Lung (tissue), 12 donors: ENCODE measurements around the gene PDZD2. TPM values are rescaled to one million over a fixed set of nuclear protein-coding genes. Genes with fewer than 3 reads are reported as not detected.

ENCODE experiments used
- ATAC-seq: fragments of 200-7000 bp; cut with Tn5 transposase; one replicate; pipeline ENCODE4 v1.9.1; 2020; ENCODE audit warnings: moderate number of reproducible peaks; ENCODE audit not compliant: insufficient read depth, low FRiP score
- DNase-seq, 3 donors: peaks; one replicate each; pipeline ENCODE4 v3.0.0-alpha.2; 2013 to 2017
- H3K27ac ChIP-seq, 2 donors: one replicate each; pipeline ENCODE4 v1.5.1; 2013; ENCODE audit warnings: mild to moderate bottlenecking in 2 of 2, moderate library complexity in 2 of 2, control low read depth in 1 of 2, inconsistent platforms in 1 of 2, low read depth in 1 of 2, low read length in 1 of 2
- H3K27me3 ChIP-seq, 3 donors: one replicate each; pipeline ENCODE4 v1.5.1; 2013; ENCODE audit warnings: low read length in 2 of 3; ENCODE audit not compliant: control insufficient read depth in 3 of 3, insufficient read depth in 3 of 3
- H3K36me3 ChIP-seq, 4 donors: one replicate each; pipeline ENCODE4 v1.5.1; 2013; ENCODE audit warnings: low read length in 4 of 4, mild to moderate bottlenecking in 1 of 4, moderate library complexity in 1 of 4; ENCODE audit not compliant: control insufficient read depth in 4 of 4, insufficient read depth in 4 of 4
- H3K4me1 ChIP-seq, 5 donors: one replicate each; pipeline ENCODE4 v1.5.1; 2013; ENCODE audit warnings: low read length in 5 of 5, mild to moderate bottlenecking in 2 of 5, moderate library complexity in 1 of 5; ENCODE audit not compliant: control insufficient read depth in 5 of 5, insufficient read depth in 5 of 5
- H3K4me3 ChIP-seq: one replicate; pipeline ENCODE4 v1.5.1; 2013; ENCODE audit warnings: mild to moderate bottlenecking, control low read depth, moderate library complexity
- H3K9ac ChIP-seq, 2 donors: one replicate each; pipeline ENCODE4 v1.5.1; 2013; ENCODE audit warnings: low read length in 2 of 2, control low read depth in 1 of 2; ENCODE audit not compliant: insufficient read depth in 1 of 2
- H3K9me3 ChIP-seq, 4 donors: one replicate each; pipeline ENCODE4 v1.5.1; 2013; ENCODE audit warnings: low read length in 3 of 4, mild to moderate bottlenecking in 1 of 4, moderate library complexity in 1 of 4; ENCODE audit not compliant: control insufficient read depth in 4 of 4, insufficient read depth in 3 of 4
- WGBS, 2 donors: extraction: QIAGEN DNeasy Blood & Tissue Kit; methylation state at CpG; one replicate each; pipeline ENCODE4 v1.1.7; 2013; 5-methylcytosine and 5-hydroxymethylcytosine counted together
- polyA plus RNA-seq, 2 donors: library from polyadenylated mRNA; stranded (reverse); fragments of 200-250 nt; gene quantifications; one replicate each; pipeline ENCODE4 v1.2.1, GENCODE V29; 2013
- total RNA-seq, 2 donors: library from RNA; depleted of rRNA in 1 of 2; stranded (reverse); fragments of >200 nt in 1 of 2; gene quantifications; one replicate each; pipeline ENCODE4 v1.2.1, GENCODE V29; 2014 to 2021
- TF ChIP-seq, protein P1 (sequence below): IDR thresholded peaks from 2 replicates; pipeline ENCODE4 v1.5.1; 2012; ENCODE audit warnings: mild to moderate bottlenecking; ENCODE audit errors: control extremely low read depth, extremely low read depth
- donor health status: control.
- donor health status: control.
- donor health status: Bipolar disorder and iron deficiency.
- donor health status: healthy.
- donor health status: DM: yes; HTN: yes; CAD: no.

The PDZD2 gene
- total and polyA plus RNA-seq, 4 donors = 9.2 to 56.3 (median 24.8) TPM

DNA sequence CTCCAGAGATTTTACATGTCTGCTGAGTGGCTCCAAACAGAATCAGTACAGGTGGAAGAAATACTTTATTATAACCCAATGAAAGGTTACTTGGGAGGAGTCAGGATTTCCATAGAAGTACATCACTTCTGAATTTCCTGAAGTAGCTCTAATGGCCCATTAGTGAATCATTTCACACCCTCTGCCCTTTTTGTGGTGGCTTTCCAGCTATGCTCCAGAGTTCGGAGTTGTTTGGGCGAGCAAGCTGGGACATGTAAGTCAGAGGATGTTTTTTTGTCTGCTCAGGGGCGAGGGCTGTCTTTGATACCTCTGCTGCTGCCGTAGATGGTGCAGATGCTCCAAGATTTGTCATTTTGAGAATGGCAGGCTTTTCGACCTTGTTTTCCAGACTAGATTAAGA, 309.1 kb downstream of the PDZD2 start:
- Histone ChIP-seq H3K9me3 (no peaks in the 10 kb centered on the region), H3K36me3 (peaks cover 0 to 1% (median 0%) of the 10 kb centered on the region in 4 donors), H3K4me1 (peaks cover 7 to 18% (median 8%) of the 10 kb centered on the region in 5 donors), H3K4me3 (no peak overlapping the region), H3K27me3 (no peaks in the 10 kb centered on the region), H3K27ac (no peak overlapping the region), H3K9ac (no peak overlapping the region)
- ATAC-seq = no peak
- DNase-seq = no peak
- TF ChIP-seq, protein P1, sequence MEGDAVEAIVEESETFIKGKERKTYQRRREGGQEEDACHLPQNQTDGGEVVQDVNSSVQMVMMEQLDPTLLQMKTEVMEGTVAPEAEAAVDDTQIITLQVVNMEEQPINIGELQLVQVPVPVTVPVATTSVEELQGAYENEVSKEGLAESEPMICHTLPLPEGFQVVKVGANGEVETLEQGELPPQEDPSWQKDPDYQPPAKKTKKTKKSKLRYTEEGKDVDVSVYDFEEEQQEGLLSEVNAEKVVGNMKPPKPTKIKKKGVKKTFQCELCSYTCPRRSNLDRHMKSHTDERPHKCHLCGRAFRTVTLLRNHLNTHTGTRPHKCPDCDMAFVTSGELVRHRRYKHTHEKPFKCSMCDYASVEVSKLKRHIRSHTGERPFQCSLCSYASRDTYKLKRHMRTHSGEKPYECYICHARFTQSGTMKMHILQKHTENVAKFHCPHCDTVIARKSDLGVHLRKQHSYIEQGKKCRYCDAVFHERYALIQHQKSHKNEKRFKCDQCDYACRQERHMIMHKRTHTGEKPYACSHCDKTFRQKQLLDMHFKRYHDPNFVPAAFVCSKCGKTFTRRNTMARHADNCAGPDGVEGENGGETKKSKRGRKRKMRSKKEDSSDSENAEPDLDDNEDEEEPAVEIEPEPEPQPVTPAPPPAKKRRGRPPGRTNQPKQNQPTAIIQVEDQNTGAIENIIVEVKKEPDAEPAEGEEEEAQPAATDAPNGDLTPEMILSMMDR = no peak
- 75 to 87% methylated on average over 5 of the region's 5 CpGs for WGBS, 2 donors

DNA sequence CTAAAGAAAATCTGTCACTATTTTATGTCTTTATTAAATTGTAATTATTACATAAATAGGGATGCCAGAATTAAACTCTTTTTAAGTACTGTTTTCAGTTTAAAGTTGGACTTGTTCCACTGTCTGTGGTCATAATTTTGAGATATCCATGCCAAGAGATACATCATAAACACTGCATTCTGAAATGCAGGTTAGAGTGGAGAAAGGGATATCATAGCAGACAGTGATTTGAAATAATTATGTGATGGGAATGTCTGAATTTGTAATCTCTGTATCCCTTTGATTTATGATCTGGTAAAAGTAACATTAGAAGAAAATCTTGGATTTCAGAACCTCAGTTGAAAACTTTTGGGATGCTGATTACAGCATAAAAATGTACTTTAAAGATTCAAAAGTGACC, 313.1 kb downstream of the PDZD2 start:
- TF ChIP-seq, protein P1 = no peak
- no peak for ATAC-seq
- peak in 2 of 3 donors; percentile 61 to 71 for DNase-seq
- no peak overlapping the region for H3K9ac ChIP-seq
- no peaks in the 10 kb centered on the region for H3K27me3 ChIP-seq
- H3K36me3 ChIP-seq = peaks cover 0 to 1% (median 0%) of the 10 kb centered on the region in 4 donors
- peaks cover 0 to 7% (median 4%) of the 10 kb centered on the region in 5 donors for H3K4me1 ChIP-seq
- no peak overlapping the region for H3K27ac ChIP-seq
- H3K4me3 ChIP-seq = no peak overlapping the region
- H3K9me3 ChIP-seq = no peaks in the 10 kb centered on the region

DNA sequence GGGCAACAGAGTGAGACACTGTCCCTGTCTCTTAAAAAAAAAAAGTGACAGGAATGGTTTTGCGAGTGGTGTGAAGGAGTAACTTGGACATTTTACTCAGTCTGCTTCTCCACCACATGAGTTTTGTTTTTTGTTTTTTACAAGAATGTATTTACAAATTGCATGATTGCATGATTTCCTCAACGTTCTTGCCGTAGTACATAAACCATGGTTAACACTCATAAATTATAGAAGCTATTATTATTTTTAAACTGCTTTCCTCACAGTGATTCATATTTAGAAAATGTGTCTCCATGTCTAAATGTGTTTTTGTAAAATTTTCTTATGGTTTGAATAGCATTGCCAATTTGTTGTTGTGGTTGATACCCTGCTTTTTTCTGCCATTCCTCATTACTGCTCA, 315.2 kb downstream of the PDZD2 start:
- H3K9me3 ChIP-seq = no peaks in the 10 kb centered on the region
- H3K4me3 ChIP-seq = no peak overlapping the region
- DNase-seq (no peak), ATAC-seq (no peak)
- H3K4me1 ChIP-seq = peaks cover 0 to 7% (median 5%) of the 10 kb centered on the region in 5 donors
- H3K27me3 ChIP-seq = no peaks in the 10 kb centered on the region
- WGBS, 2 donors = 77 to 96% methylated on average over 3 of the region's 3 CpGs
- no peak overlapping the region for H3K27ac ChIP-seq
- TF ChIP-seq, protein P1 = no peak
- H3K36me3 ChIP-seq = peaks cover 0 to 1% (median 0%) of the 10 kb centered on the region in 4 donors
- no peak overlapping the region for H3K9ac ChIP-seq

DNA sequence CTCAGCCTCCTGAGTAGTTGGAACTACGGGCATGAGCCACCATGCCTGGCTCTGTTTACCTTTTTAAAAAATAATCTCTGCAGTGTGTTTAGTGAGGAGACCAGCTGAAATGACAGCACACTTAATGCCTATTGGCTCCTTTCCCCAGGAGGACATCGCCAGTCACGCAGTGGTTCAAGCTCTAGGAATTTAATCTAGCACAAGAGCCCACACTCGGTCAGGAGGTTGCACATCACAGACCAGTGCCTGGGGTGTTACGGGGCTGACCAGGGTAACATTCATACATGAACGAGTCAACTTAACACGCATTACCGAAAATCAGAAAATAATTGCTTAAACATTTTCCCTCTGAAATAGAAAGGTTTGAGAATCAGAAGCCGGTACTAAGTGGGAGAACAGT, 318.2 kb downstream of the PDZD2 start:
- no peaks in the 10 kb centered on the region for H3K36me3 ChIP-seq
- no peak overlapping the region for H3K4me3 ChIP-seq
- ATAC-seq = no peak
- no peak overlapping the region for H3K9ac ChIP-seq
- TF ChIP-seq, protein P1 = no peak
- H3K4me1 ChIP-seq = peaks cover 2 to 8% (median 6%) of the 10 kb centered on the region in 5 donors
- WGBS, 2 donors = 92 to 98% methylated on average over 9 of the region's 9 CpGs
- no peaks in the 10 kb centered on the region for H3K9me3 ChIP-seq
- peak overlapping the region in 1 of 2 donors; percentile 65 for H3K27ac ChIP-seq
- no peak for DNase-seq
- no peaks in the 10 kb centered on the region for H3K27me3 ChIP-seq
